WERI-Rb-1 (cell line): ENCODE results near the gene RFPL2.
A peak's percentile ranks its signal among the peaks of the same experiment; 100 is the strongest.

Experiments
- DNase-seq: peaks from one replicate; pipeline ENCODE4 v3.0.0-alpha.2; 2020
- H3K27ac ChIP-seq: fragments of 250-450 bp; sonication (Bioruptor Pico); 2 replicates; pipeline ENCODE4 v1.5.1; 2020; ENCODE audit warnings: mild to moderate bottlenecking, moderate library complexity
- H3K27me3 ChIP-seq: fragments of 250-450 bp; sonication (Bioruptor Pico); 2 replicates; pipeline ENCODE4 v1.5.1; 2021; ENCODE audit warnings: mild to moderate bottlenecking, low read depth, moderate library complexity; ENCODE audit not compliant: insufficient read depth, severe bottlenecking
- H3K36me3 ChIP-seq: fragments of 250-450 bp; sonication (Bioruptor Pico); 2 replicates; pipeline ENCODE4 v1.5.1; 2020; ENCODE audit warnings: mild to moderate bottlenecking, moderate library complexity
- H3K4me3 ChIP-seq: 2 replicates; pipeline ENCODE4 v1.5.1; 2011; ENCODE audit warnings: low read depth, mild to moderate bottlenecking, control low read depth, low read length
- H3K9me3 ChIP-seq: fragments of 250-450 bp; sonication (Bioruptor Pico); 2 replicates; pipeline ENCODE4 v1.5.1; 2021; ENCODE audit warnings: mild to moderate bottlenecking, moderate library complexity; ENCODE audit not compliant: severe bottlenecking
- CTCF ChIP-seq: IDR thresholded peaks from 2 replicates; pipeline ENCODE4 v1.5.1; 2011; ENCODE audit warnings: low read depth, mild to moderate bottlenecking, control low read depth, inconsistent platforms, low read length

The RFPL2 gene

GRCh38 chr22:32216911-32217310 lies 12.0 kb upstream of the RFPL2 start:
- no peak for TF ChIP-seq CTCF
- Histone ChIP-seq H3K9me3 (no peaks in the 10 kb centered on the region), H3K27ac (no peak overlapping the region), H3K4me3 (no peak overlapping the region), H3K36me3 (no peaks in the 10 kb centered on the region), H3K27me3 (no peaks in the 10 kb centered on the region)
- no peak for DNase-seq

- no peaks in the 10 kb centered on the region for H3K36me3 ChIP-seq
- DNase-seq: no peak
- H3K27me3 ChIP-seq: peaks cover 3% of the 10 kb centered on the region
- no peak overlapping the region for H3K27ac ChIP-seq
- no peak overlapping the region for H3K4me3 ChIP-seq
- no peaks in the 10 kb centered on the region for H3K9me3 ChIP-seq
- no peak for TF ChIP-seq CTCF
Observed at GRCh38 chr22:32211011-32211410, 6.1 kb upstream of the RFPL2 start.

GRCh38 chr22:32208681-32209080 lies 3.8 kb upstream of the RFPL2 start:
- H3K36me3 ChIP-seq: no peaks in the 10 kb centered on the region
- H3K27ac ChIP-seq: no peak overlapping the region
- no peak for TF ChIP-seq CTCF
- H3K4me3 ChIP-seq: no peak overlapping the region
- H3K27me3 ChIP-seq: peaks cover 4% of the 10 kb centered on the region
- H3K9me3 ChIP-seq: no peaks in the 10 kb centered on the region
- DNase-seq: no peak

- Histone ChIP-seq H3K9me3 (no peaks in the 10 kb centered on the region), H3K36me3 (no peaks in the 10 kb centered on the region), H3K4me3 (no peak overlapping the region), H3K27ac (no peak overlapping the region), H3K27me3 (peaks cover 11% of the 10 kb centered on the region)
- DNase-seq: no peak
- TF ChIP-seq CTCF: no peak
Observed at GRCh38 chr22:32207971-32208480, 3.2 kb upstream of the RFPL2 start.

- no peak overlapping the region for H3K4me3 ChIP-seq
- DNase-seq: peak; percentile 35
- peak; percentile 91 for TF ChIP-seq CTCF
- H3K36me3 ChIP-seq: no peaks in the 10 kb centered on the region
- peaks cover 20% of the 10 kb centered on the region for H3K27me3 ChIP-seq
- no peaks in the 10 kb centered on the region for H3K9me3 ChIP-seq
- no peak overlapping the region for H3K27ac ChIP-seq
Observed at GRCh38 chr22:32206774-32207758, 2.2 kb upstream of the RFPL2 start.
